Activated naive CD4-positive, alpha-beta T cell treated with anti-CD3 and anti-CD28 coated beads for 36 hours (primary cell): ENCODE data around the gene CCKAR. TPM values are rescaled to one million over a fixed set of nuclear protein-coding genes. Genes with fewer than 3 reads are reported as not detected.

Experiments used
- CTCF ChIA-PET: fragments of 350-600 bp; sonication (Branson Sonifier 250); formaldehyde crosslinking; loops from one replicate; lab custom pipeline; 2021; ENCODE audit warnings: antibody characterized with exemption; lab: Charles Lee
- DNase-seq: peaks from one replicate; pipeline ENCODE4 v3.0.0-alpha.2; 2020
- H3K27ac Mint-ChIP-seq: one replicate; pipeline ENCODE4 v1.8.0; 2021; ENCODE audit warnings: mild to moderate bottlenecking, mixed read lengths
- H3K27me3 Mint-ChIP-seq: one replicate; pipeline ENCODE4 v1.8.0; 2021; ENCODE audit warnings: low read depth, mixed read lengths
- H3K36me3 Mint-ChIP-seq: one replicate; pipeline ENCODE4 v1.8.0; 2021; ENCODE audit warnings: low read depth, mixed read lengths
- H3K4me1 Mint-ChIP-seq: one replicate; pipeline ENCODE4 v1.8.0; 2021; ENCODE audit warnings: low read depth, mixed read lengths
- H3K4me3 Mint-ChIP-seq: one replicate; pipeline ENCODE4 v1.8.0; 2021; ENCODE audit warnings: mild to moderate bottlenecking, moderate library complexity, mixed read lengths
- H3K9me3 Mint-ChIP-seq: one replicate; pipeline ENCODE4 v1.8.0; 2021; ENCODE audit warnings: mixed read lengths
- intact Hi-C: fragments of 100-400 bp; cut with micrococcal nuclease; formaldehyde crosslinking; loops from one replicate; pipeline ENCODE4 v1.15.1; 2023
- total RNA-seq, 2 experiments: library from RNA; stranded (reverse); gene quantifications; one replicate each; pipeline ENCODE4 v1.2.3, GENCODE V29; 2021

The CCKAR gene
- total RNA-seq, 2 experiments from 2014 or later = not detected

GRCh38 chr4:26466578-26467270, 23.6 kb downstream of the CCKAR start:
- H3K4me3 Mint-ChIP-seq = no peak overlapping the region
- no peaks in the 10 kb centered on the region for H3K4me1 Mint-ChIP-seq
- H3K27me3 Mint-ChIP-seq = peaks cover 2% of the 10 kb centered on the region
- H3K27ac Mint-ChIP-seq = no peak overlapping the region
- no peaks in the 10 kb centered on the region for H3K36me3 Mint-ChIP-seq
- intact Hi-C loops = no loop called here
- CTCF ChIA-PET = no interaction called here
- DNase-seq = no peak
- peaks cover 1% of the 10 kb centered on the region for H3K9me3 Mint-ChIP-seq

DNA sequence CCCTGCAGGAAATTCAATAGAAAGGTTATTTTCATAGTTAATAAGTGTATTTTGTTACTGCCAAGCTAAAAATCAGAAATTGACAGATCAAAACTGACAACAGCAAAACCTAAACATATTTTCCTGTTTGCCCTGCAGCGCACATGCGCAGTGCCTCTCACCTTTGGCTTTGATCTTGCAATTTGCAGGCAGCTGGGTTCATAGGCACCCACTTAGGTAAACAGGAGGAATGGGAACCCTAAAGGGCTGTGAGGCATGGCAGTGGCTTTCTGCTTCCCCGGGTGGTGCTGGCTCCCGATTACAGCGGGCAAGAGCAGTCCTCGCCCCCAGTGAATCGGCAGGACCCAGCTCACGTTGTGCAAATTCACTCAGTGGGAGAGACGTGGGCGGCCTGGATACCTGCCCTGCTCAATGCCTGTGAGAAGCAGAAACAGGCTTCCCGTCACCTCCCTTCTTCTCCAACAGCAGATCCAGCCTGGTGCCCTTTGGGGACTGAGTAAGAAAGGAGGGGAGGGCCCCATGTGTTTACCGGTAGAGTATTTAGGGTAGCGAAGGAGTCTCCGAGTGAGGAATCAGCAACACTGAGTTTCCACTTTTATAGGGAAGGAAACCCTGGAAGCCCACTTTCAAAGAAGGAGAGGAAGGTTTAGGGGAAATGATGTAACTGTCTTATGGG, 25.7 kb downstream of the CCKAR start:
- CTCF ChIA-PET = interaction anchor here (0.6 kb wide), 1 partner anchor 11 kb away, joined by 4 read pairs; no protein-coding TSS in a partner anchor
- no peak overlapping the region for H3K4me3 Mint-ChIP-seq
- no peaks in the 10 kb centered on the region for H3K36me3 Mint-ChIP-seq
- no peak for DNase-seq
- no peaks in the 10 kb centered on the region for H3K4me1 Mint-ChIP-seq
- intact Hi-C loops = no loop called here
- H3K9me3 Mint-ChIP-seq = peaks cover 1% of the 10 kb centered on the region
- H3K27me3 Mint-ChIP-seq = no peaks in the 10 kb centered on the region
- H3K27ac Mint-ChIP-seq = no peak overlapping the region

GRCh38 chr4:26463386-26463785, 26.9 kb downstream of the CCKAR start:
- Mint-ChIP-seq H3K4me1 (peaks cover 8% of the 10 kb centered on the region), H3K27me3 (no peaks in the 10 kb centered on the region), H3K9me3 (peaks cover 1% of the 10 kb centered on the region), H3K27ac (no peak overlapping the region), H3K36me3 (no peaks in the 10 kb centered on the region), H3K4me3 (no peak overlapping the region)
- DNase-seq = no peak
- CTCF ChIA-PET = interaction anchor here (0.7 to 1.5 kb wide), 2 partner anchors 30 to 351 kb away, joined by 3 read pairs; no protein-coding TSS in a partner anchor
- intact Hi-C loops = no loop called here

DNA sequence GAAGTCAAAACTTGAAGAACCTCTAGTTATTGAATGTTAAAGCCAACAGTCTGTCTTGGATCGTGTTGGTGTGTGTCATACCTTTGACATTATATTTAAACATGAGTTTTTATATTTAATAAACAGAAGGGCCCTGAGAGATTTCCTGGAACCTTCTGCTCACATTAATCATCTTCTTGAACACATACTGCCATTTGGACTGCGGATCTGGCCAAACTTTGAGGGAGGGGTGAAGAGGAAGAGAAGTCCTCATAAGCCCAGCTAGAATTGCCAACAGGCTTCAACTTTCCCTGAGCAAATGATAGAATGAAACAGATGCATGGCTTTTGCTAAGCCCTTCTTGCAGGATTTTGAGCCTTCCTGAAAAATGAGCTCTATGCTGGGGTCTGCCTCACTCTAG, 27.4 kb downstream of the CCKAR start:
- Mint-ChIP-seq H3K4me1 (peaks cover 14% of the 10 kb centered on the region), H3K36me3 (no peaks in the 10 kb centered on the region), H3K4me3 (no peak overlapping the region), H3K9me3 (peaks cover 1% of the 10 kb centered on the region), H3K27me3 (no peaks in the 10 kb centered on the region), H3K27ac (no peak overlapping the region)
- DNase-seq = no peak
- intact Hi-C loops = no loop called here
- CTCF ChIA-PET = interaction anchor here (0.7 to 1.6 kb wide), 4 partner anchors 29 to 548 kb away, joined by 3 to 5 read pairs (median 4); no protein-coding TSS in a partner anchor

DNA sequence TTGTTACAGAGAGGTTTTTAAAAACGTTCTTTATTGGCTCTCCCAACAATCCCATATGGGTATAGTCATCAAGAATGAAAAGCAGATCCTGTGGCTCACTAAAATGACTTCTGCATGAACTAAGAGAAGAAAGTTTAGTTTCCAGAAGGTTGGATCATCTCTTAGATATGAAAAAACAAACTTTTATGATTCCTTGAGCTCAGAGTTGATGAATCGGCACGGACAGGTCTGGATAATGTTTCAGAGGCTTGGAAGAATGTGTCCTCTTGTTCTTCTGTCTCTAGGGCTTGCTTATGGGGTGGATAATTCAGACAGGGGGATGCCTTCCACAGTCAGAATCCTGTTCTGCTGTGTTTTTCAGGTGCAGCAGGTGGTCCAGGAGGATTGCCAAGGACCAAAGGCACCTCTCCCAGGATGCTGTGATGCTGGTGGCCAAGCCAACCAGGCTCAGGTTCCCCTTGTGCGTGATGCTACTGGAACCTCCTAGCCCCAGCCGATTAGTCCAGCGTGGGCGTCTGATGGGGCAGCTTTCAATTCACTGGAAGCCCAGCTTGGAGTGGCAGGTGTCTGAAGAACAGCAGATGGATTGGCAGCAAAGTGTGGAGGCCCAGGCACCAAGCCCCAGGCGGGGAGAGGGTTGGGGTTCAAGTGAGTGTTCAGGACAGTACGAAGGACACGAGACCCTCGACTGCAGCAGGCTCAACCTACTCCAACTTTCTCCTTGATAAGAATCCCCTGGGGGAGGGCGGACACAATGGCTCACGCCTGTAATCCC, 30.3 kb downstream of the CCKAR start:
- H3K27me3 Mint-ChIP-seq = no peaks in the 10 kb centered on the region
- H3K27ac Mint-ChIP-seq = no peak overlapping the region

GRCh38 chr4:26459054-26459755, 31.1 kb downstream of the CCKAR start:
- no peaks in the 10 kb centered on the region for H3K36me3 Mint-ChIP-seq
- peak; percentile 8 for DNase-seq
- no peak overlapping the region for H3K27ac Mint-ChIP-seq
- no peaks in the 10 kb centered on the region for H3K27me3 Mint-ChIP-seq
- CTCF ChIA-PET = interaction anchor here (0.6 to 2.3 kb wide), 23 partner anchors 47 to 1875 kb away, joined by 3 to 17 read pairs (median 3); partner anchors contain the start of gene DHX15
- peaks cover 1% of the 10 kb centered on the region for H3K9me3 Mint-ChIP-seq
- intact Hi-C loops = loop anchor here (1.0 to 5.0 kb wide), 6 partner anchors 125 to 858 kb away; partner anchors contain the start of genes STIM2 and TBC1D19
- peaks cover 19% of the 10 kb centered on the region for H3K4me1 Mint-ChIP-seq
- peak overlapping the region; percentile 65 for H3K4me3 Mint-ChIP-seq

More for the DNA sequence above, 30.3 kb downstream of the CCKAR start:
- DNase-seq = no peak
- H3K9me3 Mint-ChIP-seq = peaks cover 1% of the 10 kb centered on the region
- H3K36me3 Mint-ChIP-seq = no peaks in the 10 kb centered on the region
- no peak overlapping the region for H3K4me3 Mint-ChIP-seq
- intact Hi-C loops = loop anchor here (1.0 to 5.0 kb wide), 6 partner anchors 124 to 857 kb away; partner anchors contain the start of genes STIM2 and TBC1D19
- peaks cover 19% of the 10 kb centered on the region for H3K4me1 Mint-ChIP-seq
- CTCF ChIA-PET = interaction anchor here (0.6 to 1.5 kb wide), 8 partner anchors 42 to 550 kb away, joined by 3 to 4 read pairs (median 3); no protein-coding TSS in a partner anchor

GRCh38 chr4:26458157-26458561, 32.1 kb downstream of the CCKAR start:
- CTCF ChIA-PET = interaction anchor here (0.5 to 2.3 kb wide), 23 partner anchors 14 to 1511 kb away, joined by 3 to 17 read pairs (median 3); no protein-coding TSS in a partner anchor

DNA sequence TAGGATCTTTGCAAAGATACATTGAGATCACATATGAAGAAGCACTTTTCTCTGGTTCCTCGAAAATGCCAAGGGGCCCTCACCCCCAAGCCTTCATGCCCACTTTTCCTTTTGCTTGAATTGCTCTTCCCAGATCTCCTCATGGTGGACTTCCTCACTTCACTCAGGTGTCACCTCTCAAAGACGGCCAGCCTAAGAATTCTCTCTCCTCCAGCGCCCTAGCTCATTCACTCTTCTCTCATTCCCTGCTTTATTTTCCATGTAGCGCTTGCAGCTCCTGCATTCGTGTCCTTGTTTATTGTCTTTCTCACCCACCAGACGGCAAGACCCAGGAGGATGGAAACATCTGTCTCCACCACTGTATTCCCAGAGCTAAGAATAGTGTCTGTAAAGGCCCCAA, 32.9 kb downstream of the CCKAR start:
- no peak overlapping the region for H3K27ac Mint-ChIP-seq
- H3K36me3 Mint-ChIP-seq = no peaks in the 10 kb centered on the region
- no peak for DNase-seq
- H3K9me3 Mint-ChIP-seq = no peaks in the 10 kb centered on the region
- no peak overlapping the region for H3K4me3 Mint-ChIP-seq
- CTCF ChIA-PET = interaction anchor here (0.5 to 2.3 kb wide), 6 partner anchors 20 to 570 kb away, joined by 3 to 17 read pairs (median 4); no protein-coding TSS in a partner anchor
- intact Hi-C loops = loop anchor here (5.0 kb wide), 1 partner anchor 860 kb away; no protein-coding TSS in a partner anchor
- H3K4me1 Mint-ChIP-seq = peaks cover 19% of the 10 kb centered on the region
- H3K27me3 Mint-ChIP-seq = no peaks in the 10 kb centered on the region

More at GRCh38 chr4:26458157-26458561, 32.1 kb downstream of the CCKAR start:
- Mint-ChIP-seq H3K4me3 (no peak overlapping the region), H3K4me1 (peaks cover 19% of the 10 kb centered on the region), H3K27ac (no peak overlapping the region), H3K36me3 (no peaks in the 10 kb centered on the region), H3K27me3 (no peaks in the 10 kb centered on the region), H3K9me3 (no peaks in the 10 kb centered on the region)
- intact Hi-C loops = loop anchor here (2.0 to 5.0 kb wide), 3 partner anchors 403 to 859 kb away; partner anchors contain the start of gene STIM2
- peak; percentile 15 for DNase-seq

- H3K4me3 Mint-ChIP-seq = no peak overlapping the region
- no peaks in the 10 kb centered on the region for H3K27me3 Mint-ChIP-seq
- DNase-seq = no peak
- intact Hi-C loops = loop anchor here (5.0 kb wide), 1 partner anchor 862 kb away; no protein-coding TSS in a partner anchor
- H3K27ac Mint-ChIP-seq = no peak overlapping the region
- CTCF ChIA-PET = no interaction called here
- peaks cover 19% of the 10 kb centered on the region for H3K4me1 Mint-ChIP-seq
- H3K36me3 Mint-ChIP-seq = no peaks in the 10 kb centered on the region
- H3K9me3 Mint-ChIP-seq = no peaks in the 10 kb centered on the region
These were observed 34.7 kb downstream of the CCKAR start for GRCh38 chr4:26455571-26455970.

DNA sequence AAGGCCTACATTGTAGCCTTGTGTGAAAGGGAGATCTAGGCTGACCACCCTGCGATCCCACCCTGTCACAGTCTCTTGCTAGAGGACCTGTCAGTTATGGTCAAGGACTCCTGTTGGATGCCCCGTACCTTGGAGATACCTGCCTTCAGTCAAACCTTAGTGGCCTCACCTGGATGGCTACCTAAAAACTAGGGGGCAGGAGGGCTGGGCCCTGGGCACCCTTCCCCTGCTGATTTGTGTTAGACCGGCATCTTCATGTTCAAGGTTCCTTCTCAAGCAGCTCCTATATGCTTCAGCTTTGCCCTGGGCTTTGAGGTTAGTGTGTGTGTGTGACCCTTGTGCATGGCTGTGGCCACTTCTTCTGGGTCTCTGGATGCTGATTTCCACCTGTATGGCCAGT, 35.3 kb downstream of the CCKAR start:
- Mint-ChIP-seq H3K4me1 (peaks cover 19% of the 10 kb centered on the region), H3K9me3 (no peaks in the 10 kb centered on the region), H3K36me3 (no peaks in the 10 kb centered on the region), H3K27me3 (no peaks in the 10 kb centered on the region), H3K4me3 (no peak overlapping the region), H3K27ac (no peak overlapping the region)
- no peak for DNase-seq
- intact Hi-C loops = loop anchor here (5.0 kb wide), 1 partner anchor 862 kb away; no protein-coding TSS in a partner anchor
- CTCF ChIA-PET = interaction anchor here (1.0 kb wide), 1 partner anchor 19 kb away, joined by 3 read pairs; no protein-coding TSS in a partner anchor
